ENCODE data around the gene NT5DC1.

The NT5DC1 gene

DNA sequence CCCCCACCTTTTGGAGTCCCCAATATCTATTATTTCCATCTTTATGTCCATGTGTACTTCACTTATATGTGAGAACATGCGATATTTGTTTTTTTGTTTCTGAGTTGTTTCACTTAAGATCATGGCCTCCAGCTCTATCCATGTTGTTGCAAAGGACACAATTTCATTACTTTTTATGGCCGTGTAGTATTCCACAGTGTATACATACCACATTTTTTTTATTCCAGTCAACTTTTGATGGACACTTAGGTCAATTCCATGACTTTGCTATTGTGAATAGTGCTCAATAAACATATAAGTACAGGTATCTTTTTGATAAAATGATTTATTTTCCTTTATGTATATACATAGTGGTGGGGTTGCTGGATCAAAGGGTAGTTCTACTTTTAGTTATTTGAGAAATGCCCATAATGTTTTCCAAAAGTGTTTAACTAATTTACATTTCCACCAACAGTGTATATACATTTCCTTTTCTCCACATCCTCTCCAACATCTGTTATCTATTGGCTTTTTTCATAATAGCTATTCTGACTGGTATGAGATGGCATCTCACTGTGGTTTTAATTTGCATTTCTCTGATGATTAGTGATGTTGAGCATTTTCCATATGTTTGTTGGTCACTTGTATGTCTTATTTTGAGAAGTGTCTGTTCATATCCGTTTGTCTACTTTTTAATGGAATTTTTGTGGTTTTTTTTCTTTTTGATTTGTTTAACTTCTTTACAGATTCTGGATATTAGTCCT, 59.3 kb downstream of the NT5DC1 start:
- no peaks in the 10 kb centered on the region for H4K20me1 ChIP-seq (ENCODE audit: insufficient read depth, low read length)
- no peaks in the 10 kb centered on the region for H3K27me3 ChIP-seq (replicated peaks; ENCODE audit: insufficient read depth, low read length)
- no peak overlapping the region for H3K9ac ChIP-seq (ENCODE audit: low read length)
- no peaks in the 10 kb centered on the region for H3K4me1 ChIP-seq (ENCODE audit: low read length)
- no peaks in the 10 kb centered on the region for H3K36me3 ChIP-seq (replicated peaks; ENCODE audit: insufficient read depth, low read length)
- no peak overlapping the region for H3K27ac ChIP-seq (ENCODE audit: low read length)
- TF ChIP-seq EZH2phosphoT487 (IDR thresholded peaks at IDR 0.05; ENCODE audit: low read length), result no peak
- TF ChIP-seq, protein P1, sequence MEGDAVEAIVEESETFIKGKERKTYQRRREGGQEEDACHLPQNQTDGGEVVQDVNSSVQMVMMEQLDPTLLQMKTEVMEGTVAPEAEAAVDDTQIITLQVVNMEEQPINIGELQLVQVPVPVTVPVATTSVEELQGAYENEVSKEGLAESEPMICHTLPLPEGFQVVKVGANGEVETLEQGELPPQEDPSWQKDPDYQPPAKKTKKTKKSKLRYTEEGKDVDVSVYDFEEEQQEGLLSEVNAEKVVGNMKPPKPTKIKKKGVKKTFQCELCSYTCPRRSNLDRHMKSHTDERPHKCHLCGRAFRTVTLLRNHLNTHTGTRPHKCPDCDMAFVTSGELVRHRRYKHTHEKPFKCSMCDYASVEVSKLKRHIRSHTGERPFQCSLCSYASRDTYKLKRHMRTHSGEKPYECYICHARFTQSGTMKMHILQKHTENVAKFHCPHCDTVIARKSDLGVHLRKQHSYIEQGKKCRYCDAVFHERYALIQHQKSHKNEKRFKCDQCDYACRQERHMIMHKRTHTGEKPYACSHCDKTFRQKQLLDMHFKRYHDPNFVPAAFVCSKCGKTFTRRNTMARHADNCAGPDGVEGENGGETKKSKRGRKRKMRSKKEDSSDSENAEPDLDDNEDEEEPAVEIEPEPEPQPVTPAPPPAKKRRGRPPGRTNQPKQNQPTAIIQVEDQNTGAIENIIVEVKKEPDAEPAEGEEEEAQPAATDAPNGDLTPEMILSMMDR (IDR thresholded peaks at IDR 0.05; ENCODE audit: low read length), result no peak
- no peak for TF ChIP-seq EZH2 (optimal IDR thresholded peaks at IDR 0.05; ENCODE audit: low read depth, low read length)
- no peak overlapping the region for H2AFZ ChIP-seq (ENCODE audit: low read length)
- no peaks in the 10 kb centered on the region for H3F3A ChIP-seq (ENCODE audit: insufficient read depth, low read length)
- no peak overlapping the region for H3K4me2 ChIP-seq (ENCODE audit: low read depth, low read length)
- H3K79me2 ChIP-seq (ENCODE audit: low read length), result no peaks in the 10 kb centered on the region
- H3K9me3 ChIP-seq (replicated peaks; ENCODE audit: insufficient read depth, low read length), result no peaks in the 10 kb centered on the region
- no peak overlapping the region for H3K4me3 ChIP-seq (ENCODE audit: low read length)
- no peaks in the 10 kb centered on the region for H3K9me2 ChIP-seq (replicated peaks; ENCODE audit: insufficient read depth, low read length)
- DNase-seq, result no peak

DNA sequence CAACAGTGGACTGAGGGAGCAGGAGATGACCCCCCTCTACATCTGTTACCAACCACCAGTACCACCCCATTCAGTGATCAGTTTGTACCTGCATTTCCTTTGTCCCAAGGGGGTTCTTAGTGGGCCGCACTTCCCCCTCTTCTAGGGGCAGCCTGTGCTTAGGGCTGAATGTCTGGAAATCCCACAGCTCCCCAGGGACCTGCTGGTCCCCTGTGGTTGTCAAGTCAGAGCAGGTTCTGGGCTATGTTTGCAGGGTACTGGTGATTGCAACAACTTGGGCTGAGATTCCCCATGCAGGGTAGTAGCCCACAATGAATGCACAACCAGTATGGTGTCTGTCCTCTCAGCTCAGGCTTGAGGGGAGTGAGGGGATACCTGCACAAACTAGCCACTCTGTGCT, 64.9 kb downstream of the NT5DC1 start:
- Histone ChIP-seq H3K79me2 (ENCODE audit: low read length) (no peaks in the 10 kb centered on the region), H3K4me2 (ENCODE audit: low read depth, low read length) (no peak overlapping the region), H2AFZ (ENCODE audit: low read length) (no peak overlapping the region), H3K4me3 (ENCODE audit: low read length) (no peak overlapping the region), H3K27me3 (replicated peaks; ENCODE audit: insufficient read depth, low read length) (no peaks in the 10 kb centered on the region), H3F3A (ENCODE audit: insufficient read depth, low read length) (no peaks in the 10 kb centered on the region), H3K27ac (ENCODE audit: low read length) (no peak overlapping the region), H3K36me3 (replicated peaks; ENCODE audit: insufficient read depth, low read length) (no peaks in the 10 kb centered on the region), H3K9ac (ENCODE audit: low read length) (no peak overlapping the region), H3K4me1 (ENCODE audit: low read length) (no peaks in the 10 kb centered on the region), H4K20me1 (ENCODE audit: insufficient read depth, low read length) (no peaks in the 10 kb centered on the region), H3K9me3 (replicated peaks; ENCODE audit: insufficient read depth, low read length) (no peaks in the 10 kb centered on the region), H3K9me2 (replicated peaks; ENCODE audit: insufficient read depth, low read length) (no peaks in the 10 kb centered on the region)
- no peak for DNase-seq
- TF ChIP-seq, protein P1 (IDR thresholded peaks at IDR 0.05; ENCODE audit: low read length), result no peak
- TF ChIP-seq EZH2phosphoT487 (IDR thresholded peaks at IDR 0.05; ENCODE audit: low read length) (no peak), EZH2 (optimal IDR thresholded peaks at IDR 0.05; ENCODE audit: low read depth, low read length) (no peak)

GRCh38 chr6:116166369-116166768, 65.7 kb downstream of the NT5DC1 start:
- H3K27me3 ChIP-seq (replicated peaks; ENCODE audit: insufficient read depth, low read length), result no peaks in the 10 kb centered on the region
- H3K36me3 ChIP-seq (replicated peaks; ENCODE audit: insufficient read depth, low read length), result no peaks in the 10 kb centered on the region
- DNase-seq, result no peak
- H2AFZ ChIP-seq (ENCODE audit: low read length), result no peak overlapping the region
- TF ChIP-seq, protein P1 (IDR thresholded peaks at IDR 0.05; ENCODE audit: low read length), result no peak
- TF ChIP-seq EZH2phosphoT487 (IDR thresholded peaks at IDR 0.05; ENCODE audit: low read length) (no peak), EZH2 (optimal IDR thresholded peaks at IDR 0.05; ENCODE audit: low read depth, low read length) (no peak)
- H3K4me3 ChIP-seq (ENCODE audit: low read length), result no peak overlapping the region
- H3K4me2 ChIP-seq (ENCODE audit: low read depth, low read length), result no peak overlapping the region
- no peaks in the 10 kb centered on the region for H4K20me1 ChIP-seq (ENCODE audit: insufficient read depth, low read length)
- no peaks in the 10 kb centered on the region for H3K9me3 ChIP-seq (replicated peaks; ENCODE audit: insufficient read depth, low read length)
- no peak overlapping the region for H3K9ac ChIP-seq (ENCODE audit: low read length)
- no peaks in the 10 kb centered on the region for H3K4me1 ChIP-seq (ENCODE audit: low read length)
- no peak overlapping the region for H3K27ac ChIP-seq (ENCODE audit: low read length)
- no peaks in the 10 kb centered on the region for H3K9me2 ChIP-seq (replicated peaks; ENCODE audit: insufficient read depth, low read length)
- no peaks in the 10 kb centered on the region for H3K79me2 ChIP-seq (ENCODE audit: low read length)
- H3F3A ChIP-seq (ENCODE audit: insufficient read depth, low read length), result no peaks in the 10 kb centered on the region
